ENCODE results near the gene IGSF6.

GRCh38 chr16:21643785-21644184, 8.6 kb downstream of the IGSF6 start:
- TF ChIP-seq ARNT (IDR thresholded peaks at IDR 0.05), result no peak
- no peak for TF ChIP-seq HDGF (IDR thresholded peaks at IDR 0.05; ENCODE audit: borderline replicate concordance)
- no peak for TF ChIP-seq FOXM1 (IDR thresholded peaks at IDR 0.05; ENCODE audit: borderline replicate concordance)
- no peak for TF ChIP-seq BHLHE40 (IDR thresholded peaks at IDR 0.05; ENCODE audit: borderline replicate concordance)
- TF ChIP-seq TARDBP (IDR thresholded peaks at IDR 0.05), result no peak
- TF ChIP-seq SP1 (IDR thresholded peaks at IDR 0.05), result no peak
- TF ChIP-seq FOXK2 (IDR thresholded peaks at IDR 0.05), result no peak
- no peak for TF ChIP-seq NFRKB (IDR thresholded peaks at IDR 0.05)
- no peak for TF ChIP-seq FOXA1 (IDR thresholded peaks at IDR 0.05)
- TF ChIP-seq ELF4 (IDR thresholded peaks at IDR 0.05), result no peak
- TF ChIP-seq CTBP1 (IDR thresholded peaks at IDR 0.05; ENCODE audit: borderline replicate concordance), result no peak

Measured in HEK293T (cell line).